Measurements from ENCODE around the gene NEK11.
"Not testable (repeated sequence)": the region's sequence is repeated elsewhere in the genome, so short reads cannot be mapped to it uniquely, and the experiment has no call there.

NEK11 gene

GRCh38 chr3:131038326-131038725 is 11.6 kb downstream of the NEK11 start:
- no peak for DNase-seq (ENCODE audit: low spot score)

- DNase-seq (ENCODE audit: low spot score), result not testable (repeated sequence)
Observed at GRCh38 chr3:131042271-131042985, 15.8 kb downstream of the NEK11 start.

- DNase-seq (ENCODE audit: low spot score), result peak; percentile 58
Observed at GRCh38 chr3:131047582-131047981, 20.9 kb downstream of the NEK11 start.

DNA sequence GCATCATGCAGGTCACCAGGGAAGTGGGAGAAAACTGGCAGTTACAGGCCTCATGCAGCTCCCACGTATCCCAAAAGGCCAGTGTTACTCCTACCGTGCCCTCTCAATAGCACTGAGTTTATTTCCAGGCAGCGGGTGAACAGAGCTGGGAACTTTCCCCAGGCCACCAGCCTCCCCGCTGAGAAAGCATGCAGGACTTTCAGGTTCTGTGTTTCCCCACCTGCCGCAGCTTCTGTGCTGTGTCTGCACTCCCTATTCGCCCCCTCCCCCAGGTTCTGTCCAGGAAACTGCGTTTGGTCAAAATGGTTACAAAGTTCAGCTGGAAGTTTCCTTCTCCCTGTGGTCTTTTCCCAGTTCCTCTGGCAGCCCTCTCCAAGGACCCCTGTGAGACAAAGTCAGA is 21.4 kb downstream of the NEK11 start:
- DNase-seq (ENCODE audit: low spot score), result no peak

DNA sequence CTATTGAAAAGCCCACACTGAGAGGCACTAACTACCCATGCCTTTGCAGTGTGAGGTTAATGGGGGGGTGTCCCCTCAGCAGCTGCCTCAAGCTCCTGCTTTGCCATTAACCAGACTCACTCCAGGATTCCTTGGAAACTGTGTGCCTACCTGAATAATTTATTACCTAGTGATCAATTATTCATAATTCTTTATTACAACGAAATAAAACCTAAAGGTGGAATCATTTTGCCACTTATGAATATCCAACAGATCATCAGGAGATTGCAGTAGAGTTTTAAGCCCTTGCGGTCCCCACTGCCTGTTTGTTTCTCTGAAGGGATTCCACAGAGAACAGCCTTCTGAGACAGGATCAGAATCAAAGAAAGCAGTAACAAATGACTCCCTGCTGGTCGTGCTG is 23.3 kb downstream of the NEK11 start:
- no peak for DNase-seq (ENCODE audit: low spot score)

DNA sequence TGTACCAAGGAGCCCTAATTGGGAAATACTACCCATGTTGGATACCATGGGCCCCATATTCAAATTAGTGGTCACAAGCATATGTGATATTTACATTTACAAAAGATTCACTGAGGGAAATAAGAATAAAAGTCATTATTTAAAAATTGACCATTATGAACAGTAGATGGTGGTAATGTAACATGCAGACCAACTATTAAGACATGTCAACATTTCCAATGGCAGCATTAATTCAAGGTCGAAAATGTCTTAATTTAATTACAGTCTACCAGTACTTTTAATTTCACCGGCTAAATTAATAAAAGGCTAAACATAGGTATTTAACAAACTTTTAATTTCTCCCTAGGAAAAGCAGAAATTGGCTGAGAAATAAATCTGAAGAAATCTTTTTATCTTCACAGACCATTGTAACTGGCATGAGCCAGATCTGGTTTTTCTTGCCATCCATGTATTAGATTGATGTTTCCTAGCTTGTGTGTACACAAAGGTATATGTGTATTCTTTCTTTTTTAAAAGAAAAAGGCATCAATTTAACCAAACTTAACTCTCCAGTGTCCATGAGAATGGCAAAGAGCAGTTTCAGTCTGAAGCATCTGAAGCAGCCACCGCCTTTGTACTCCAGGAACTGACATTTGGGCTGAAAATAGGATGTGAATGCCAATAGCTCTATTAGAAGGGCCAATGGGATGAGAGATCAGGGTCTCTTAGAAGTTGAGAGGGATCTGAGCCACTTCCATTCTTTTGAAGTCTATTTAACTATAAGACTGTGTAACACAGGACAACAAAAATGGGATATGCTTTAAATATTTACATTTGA is 26.6 kb downstream of the NEK11 start:
- peak; percentile 36 for DNase-seq (ENCODE audit: low spot score)

- no peak for DNase-seq (ENCODE audit: low spot score)
Observed at GRCh38 chr3:131067983-131068382, 41.3 kb downstream of the NEK11 start.

- no peak for DNase-seq (ENCODE audit: low spot score)
Observed at GRCh38 chr3:131072099-131072559, 45.5 kb downstream of the NEK11 start.

- DNase-seq (ENCODE audit: low spot score), result no peak
Observed at GRCh38 chr3:131072845-131073244, 46.2 kb downstream of the NEK11 start.

GRCh38 chr3:131075632-131076328 is 49.1 kb downstream of the NEK11 start:
- DNase-seq (ENCODE audit: low spot score), result no peak

- no peak for DNase-seq (ENCODE audit: low spot score)
Observed at GRCh38 chr3:131077904-131078303, 51.2 kb downstream of the NEK11 start.

DNA sequence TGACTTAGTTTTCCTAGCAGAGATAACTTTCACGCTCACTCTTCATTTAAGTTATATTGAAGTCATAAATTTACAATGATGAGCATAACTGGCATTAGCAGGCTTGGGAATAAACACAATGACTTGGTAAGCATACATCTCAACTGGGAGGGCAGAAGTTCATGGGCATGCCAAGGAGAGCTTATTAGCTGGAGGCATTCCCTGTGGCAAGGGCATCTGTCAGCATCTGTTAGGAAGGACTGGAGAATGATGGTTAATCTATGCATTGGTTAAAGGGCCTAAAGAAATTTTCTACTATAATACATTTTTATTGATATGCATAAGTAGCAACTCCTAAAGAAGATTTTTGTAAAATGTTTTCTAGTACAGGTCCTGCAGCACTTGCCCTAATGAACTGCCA is 52.4 kb downstream of the NEK11 start:
- no peak for DNase-seq (ENCODE audit: low spot score)

DNA sequence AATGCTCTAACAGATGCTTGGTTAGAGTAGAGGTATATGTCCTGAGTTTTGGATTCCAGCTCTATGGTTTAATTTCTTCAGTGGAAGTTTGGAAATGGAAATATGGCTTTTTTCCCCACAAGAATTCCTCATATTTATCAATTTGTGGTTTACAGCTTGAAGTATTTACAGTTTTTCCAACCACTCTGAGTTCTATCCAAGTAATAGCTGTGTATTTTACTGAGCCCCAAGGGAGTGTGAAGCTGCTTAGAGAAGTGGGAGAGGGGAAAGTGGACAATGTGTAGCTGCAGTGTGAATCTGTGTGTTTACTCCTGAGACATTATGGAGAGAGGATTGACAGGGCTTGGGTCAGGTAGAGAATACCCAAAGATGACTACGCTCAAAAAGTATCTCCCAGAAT is 54.5 kb downstream of the NEK11 start:
- no peak for DNase-seq (ENCODE audit: low spot score)

DNA sequence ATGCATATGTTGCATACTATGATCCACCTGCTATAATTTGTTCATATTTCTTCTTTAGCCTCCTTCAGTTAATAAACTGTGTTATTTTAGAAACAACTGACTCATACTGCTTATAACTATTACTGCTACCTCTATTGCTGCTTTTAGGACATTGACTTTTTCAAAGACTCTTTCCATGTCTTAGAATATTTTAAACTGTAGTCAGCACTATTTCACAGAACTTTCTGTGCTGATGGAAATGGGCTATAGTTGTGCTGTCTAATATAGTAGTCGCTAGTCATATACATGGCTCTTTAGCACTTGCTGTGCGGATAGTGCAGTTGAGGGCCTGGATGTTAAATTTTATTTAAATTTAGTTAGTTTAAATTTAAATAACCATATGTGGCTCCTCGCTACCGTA is 55.6 kb downstream of the NEK11 start:
- no peak for DNase-seq (ENCODE audit: low spot score)

GRCh38 chr3:131082871-131083863 is 56.5 kb downstream of the NEK11 start:
- DNase-seq (ENCODE audit: low spot score), result peak; percentile 70

DNA sequence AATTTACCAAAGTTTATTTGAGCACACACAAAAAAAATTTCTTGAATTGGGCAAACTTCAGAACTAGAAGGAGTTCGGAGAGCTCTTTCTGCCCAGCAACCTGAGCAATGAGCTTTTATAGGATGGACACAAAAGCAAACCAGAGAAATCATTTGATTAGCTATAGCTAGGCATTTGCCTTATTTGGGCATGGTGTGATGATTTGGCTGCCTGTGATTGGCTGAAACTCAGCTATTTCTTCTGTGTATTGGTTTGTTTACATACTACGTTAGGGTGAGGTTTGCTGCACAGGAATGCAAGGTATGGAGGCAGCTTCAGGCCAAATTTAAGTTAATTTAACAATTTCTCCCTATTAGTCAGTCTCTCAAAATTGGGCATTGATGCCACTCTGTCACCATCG is 65.1 kb downstream of the NEK11 start:
- peak; percentile 34 for DNase-seq (ENCODE audit: low spot score)

DNA sequence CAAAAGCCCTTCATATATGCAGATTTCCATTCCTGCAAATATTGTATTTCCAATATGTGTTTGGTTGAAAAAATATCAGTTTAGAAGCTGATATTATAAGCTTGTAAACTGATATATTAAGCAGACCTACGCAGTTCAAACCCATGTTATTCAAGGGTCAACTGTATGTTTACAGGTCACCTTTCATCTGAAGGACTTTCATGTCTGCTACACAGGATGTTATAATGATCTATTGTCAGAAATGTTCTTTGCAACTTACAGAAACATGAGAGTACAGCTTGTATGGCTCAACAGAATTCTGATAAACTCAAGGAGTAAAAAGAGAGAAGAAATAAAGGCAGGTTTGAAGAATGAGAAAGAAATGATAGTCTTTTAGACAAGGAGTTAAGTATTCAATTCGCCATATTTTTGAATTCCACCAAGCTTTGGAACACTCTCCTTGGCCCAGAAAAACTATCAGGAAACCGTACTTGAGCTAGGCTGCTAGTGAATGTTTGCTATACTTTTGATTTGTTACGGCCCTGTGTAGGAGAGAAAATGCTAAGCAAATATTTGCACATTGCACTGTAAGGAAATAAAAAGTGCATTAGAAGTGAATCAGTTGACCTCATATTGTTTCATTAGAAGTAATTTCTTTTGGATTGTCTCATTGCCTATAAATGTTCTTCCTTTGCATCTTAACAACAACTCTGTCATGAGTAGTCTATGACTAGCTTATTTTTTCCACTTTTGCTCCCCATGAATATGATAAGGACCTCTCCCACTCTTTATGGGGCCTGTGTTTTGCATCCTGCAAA is 81.2 kb downstream of the NEK11 start:
- DNase-seq (ENCODE audit: low spot score), result no peak

- DNase-seq (ENCODE audit: low spot score), result no peak
Observed at GRCh38 chr3:131109156-131109555, 82.5 kb downstream of the NEK11 start.

GRCh38 chr3:131110087-131110486 is 83.4 kb downstream of the NEK11 start:
- DNase-seq (ENCODE audit: low spot score), result no peak

DNA sequence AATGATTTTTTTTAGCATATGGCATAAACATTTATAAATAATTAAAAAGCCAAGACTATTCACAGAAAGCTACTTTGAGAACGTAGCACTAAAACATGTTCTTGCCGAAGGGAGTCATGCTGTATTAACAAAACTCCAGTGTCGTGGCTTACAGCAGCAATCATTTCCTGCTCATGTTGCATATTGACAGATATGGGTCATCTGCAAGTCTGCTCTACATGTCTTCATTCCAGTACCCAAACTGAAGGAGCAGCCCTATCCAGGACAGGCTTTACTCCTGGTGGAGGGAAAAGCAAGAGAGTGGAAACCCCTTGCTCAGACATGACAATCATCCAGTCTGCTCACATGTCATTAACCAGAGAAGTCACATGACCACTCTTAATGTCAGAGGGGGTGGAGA is 87.6 kb downstream of the NEK11 start:
- no peak for DNase-seq (ENCODE audit: low spot score)

DNA sequence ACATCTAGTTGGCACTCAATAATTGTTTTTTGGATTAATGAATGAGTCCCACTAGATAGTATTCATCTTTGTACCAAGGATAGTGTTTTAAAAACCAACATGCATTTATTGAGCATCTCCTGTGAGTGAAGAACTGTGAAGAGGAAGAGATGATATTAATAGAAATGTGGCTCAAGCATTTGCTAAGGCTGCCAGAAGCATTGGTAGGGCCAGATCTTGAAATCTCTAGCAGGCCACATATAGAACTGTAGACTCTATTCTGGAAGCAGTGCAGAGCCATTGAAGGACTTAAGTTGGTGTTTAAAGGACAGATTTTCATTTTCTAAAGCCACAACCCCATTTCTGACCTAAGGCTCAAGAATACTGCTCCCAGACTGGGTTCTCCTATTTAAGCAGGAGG is 99.0 kb downstream of the NEK11 start:
- no peak for DNase-seq (ENCODE audit: low spot score)

Data from NAMALWA (cell line).